Choroid plexus epithelial cell (primary cell): ENCODE data around the gene ASPM.

ENCODE experiments used
- DNase-seq: peaks from one replicate; pipeline ENCODE4 v3.0.0-alpha.2; 2010; ENCODE audit warnings: low read depth
- H3K4me3 ChIP-seq: 2 replicates; pipeline ENCODE4 v1.5.1; 2011; ENCODE audit warnings: low read depth, mild to moderate bottlenecking, control low read depth, low read length, moderate library complexity
- CTCF ChIP-seq: conservative IDR thresholded peaks from 2 replicates; pipeline ENCODE4 v1.5.1; 2011; ENCODE audit warnings: low read depth, mild to moderate bottlenecking, control low read depth, inconsistent platforms, low read length, moderate library complexity

The ASPM gene

DNA sequence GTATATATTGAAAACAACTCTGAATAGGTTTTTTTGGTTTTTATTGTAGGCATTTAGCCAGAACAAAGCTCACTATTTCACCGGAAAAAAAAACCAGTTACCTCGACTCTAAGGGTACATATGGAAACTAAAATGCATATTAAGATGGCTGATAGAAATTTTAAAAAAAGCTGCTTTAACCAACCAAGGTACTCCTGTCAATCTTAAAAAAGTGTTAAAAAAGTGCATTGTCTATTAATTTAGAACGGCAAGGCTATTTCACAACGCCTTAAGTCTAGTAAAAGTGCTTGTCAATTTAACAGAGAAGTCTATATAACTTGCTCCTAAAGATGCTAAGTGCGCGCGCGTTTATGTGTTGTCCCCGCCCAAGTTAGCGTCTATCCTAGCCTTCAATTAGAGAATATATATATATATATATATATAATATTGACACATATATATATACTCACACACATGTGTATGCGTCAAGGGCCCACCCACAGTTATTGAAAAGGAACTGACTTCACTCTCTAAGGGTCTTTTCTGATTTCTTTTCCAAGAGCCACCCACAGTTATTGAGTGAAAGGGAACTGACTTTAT lies 934 bp downstream of the ASPM start:
- DNase-seq, result no peak
- peak overlapping the region; percentile 89 for H3K4me3 ChIP-seq
- TF ChIP-seq CTCF, result no peak

GRCh38 chr1:197144570-197145325 lies 1.7 kb downstream of the ASPM start:
- DNase-seq, result peak; percentile 41
- no peak for TF ChIP-seq CTCF
- peak overlapping the region; percentile 89 for H3K4me3 ChIP-seq

DNA sequence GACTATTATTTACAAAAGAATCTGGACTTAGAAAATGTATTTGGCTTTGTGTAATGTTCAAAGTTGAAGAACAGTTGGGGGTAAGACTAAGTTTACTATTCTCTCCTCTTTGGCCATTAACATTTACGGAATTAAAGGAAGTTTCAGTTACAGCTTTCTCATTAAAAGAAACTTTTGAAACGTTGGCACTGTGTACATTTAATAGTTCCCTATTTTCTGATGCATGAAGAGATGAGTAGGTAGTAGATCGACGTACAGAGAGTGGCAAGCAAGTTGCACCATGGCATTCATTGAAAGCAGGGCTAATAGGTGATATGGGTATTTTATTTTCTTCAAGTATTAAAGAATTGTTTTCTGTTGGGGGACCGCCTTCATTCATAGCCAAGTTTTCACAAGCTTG lies 3.2 kb downstream of the ASPM start:
- no peak for TF ChIP-seq CTCF
- H3K4me3 ChIP-seq, result no peak overlapping the region
- no peak for DNase-seq

DNA sequence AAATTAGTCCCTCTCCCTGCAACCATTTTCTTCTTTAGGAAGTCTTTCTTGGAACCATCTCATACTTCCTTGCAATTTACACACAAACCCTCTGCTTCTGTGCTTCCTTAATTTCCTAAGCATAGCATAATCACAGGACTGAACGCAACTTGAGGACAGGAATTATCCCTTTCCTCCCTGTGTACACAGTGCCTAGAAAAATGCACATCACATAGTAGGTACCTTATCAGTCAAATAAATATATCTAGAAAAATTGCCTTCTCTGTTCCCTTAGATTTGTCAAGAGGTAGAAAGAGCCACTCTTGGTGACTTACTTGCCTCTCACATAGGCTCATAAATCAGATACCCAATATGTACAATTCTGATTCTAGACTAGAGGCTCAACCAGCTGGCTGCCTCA lies 4.9 kb downstream of the ASPM start:
- H3K4me3 ChIP-seq, result no peak overlapping the region
- TF ChIP-seq CTCF, result no peak
- DNase-seq, result no peak

DNA sequence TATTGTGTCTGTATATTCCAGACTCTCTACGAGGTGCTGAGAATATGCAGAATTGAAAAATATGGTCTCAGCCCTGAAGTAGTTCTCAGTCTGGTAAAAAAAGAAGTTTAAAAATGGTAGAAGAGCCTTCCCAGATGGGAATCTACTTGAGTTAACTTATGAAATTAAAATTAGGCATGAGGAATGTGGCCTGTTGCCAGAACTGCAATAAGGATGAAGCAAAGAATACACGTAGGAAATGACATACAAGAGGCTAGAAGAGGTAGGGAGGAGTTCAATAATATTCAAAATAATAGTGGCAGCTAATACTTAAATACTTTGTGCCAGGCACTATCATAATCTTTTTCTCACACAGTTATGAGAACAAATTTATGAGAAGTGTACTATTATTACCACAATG lies 6.3 kb downstream of the ASPM start:
- DNase-seq, result peak; percentile 80

GRCh38 chr1:197139169-197139568 lies 7.3 kb downstream of the ASPM start:
- no peak for DNase-seq
- H3K4me3 ChIP-seq, result no peak overlapping the region
- no peak for TF ChIP-seq CTCF

More for the DNA sequence above, 6.3 kb downstream of the ASPM start:
- TF ChIP-seq CTCF, result no peak
- H3K4me3 ChIP-seq, result no peak overlapping the region

- DNase-seq, result no peak
- no peak for TF ChIP-seq CTCF
Measured at GRCh38 chr1:197137322-197137721, 9.1 kb downstream of the ASPM start.

More at GRCh38 chr1:197137322-197137721, 9.1 kb downstream of the ASPM start:
- no peak overlapping the region for H3K4me3 ChIP-seq
